Liver (tissue), 9 donors: Measurements from ENCODE around the gene PIGO. TPM values are rescaled to one million over a fixed set of nuclear protein-coding genes. Genes with fewer than 3 reads are reported as not detected.

Experiments used
- DNase-seq: peaks from one replicate; pipeline ENCODE4 v3.0.0-alpha.2; 2017; ENCODE audit warnings: low spot score
- H3K27ac ChIP-seq, 2 donors: one replicate each; pipeline ENCODE4 v1.7.0; 2013; ENCODE audit warnings: inconsistent platforms in 2 of 2, low read length in 2 of 2, control low read depth in 1 of 2, low read depth in 1 of 2, mild to moderate bottlenecking in 1 of 2
- H3K27me3 ChIP-seq, 4 donors: one replicate each; pipeline versions ENCODE4 v1.6.1 to v1.7.0; 2013; ENCODE audit warnings: low read length in 3 of 4, inconsistent platforms in 1 of 4, mild to moderate bottlenecking in 1 of 4, moderate library complexity in 1 of 4; ENCODE audit not compliant: control insufficient read depth in 4 of 4, insufficient read depth in 4 of 4
- H3K36me3 ChIP-seq, 4 donors: one replicate each; pipeline versions ENCODE4 v1.6.1 to v1.7.0; 2013; ENCODE audit warnings: low read length in 3 of 4, mild to moderate bottlenecking in 3 of 4, low read depth in 1 of 4, moderate library complexity in 1 of 4; ENCODE audit not compliant: control insufficient read depth in 4 of 4, insufficient read depth in 3 of 4
- H3K4me1 ChIP-seq, 4 donors: one replicate each; pipeline versions ENCODE4 v1.6.1 to v1.7.0; 2013; ENCODE audit warnings: low read length in 3 of 4, mild to moderate bottlenecking in 3 of 4, moderate library complexity in 1 of 4; ENCODE audit not compliant: control insufficient read depth in 4 of 4, insufficient read depth in 4 of 4
- H3K4me3 ChIP-seq, 3 donors: one replicate each; pipeline versions ENCODE4 v1.6.1 to v1.7.0; 2013; ENCODE audit warnings: low read length in 3 of 3, control low read depth in 1 of 3, low read depth in 1 of 3, mild to moderate bottlenecking in 1 of 3
- H3K9ac ChIP-seq, 2 donors: one replicate each; pipeline ENCODE4 v1.7.0; 2013; ENCODE audit warnings: low read length in 2 of 2, mild to moderate bottlenecking in 2 of 2, moderate library complexity in 2 of 2, control low read depth in 1 of 2, low read depth in 1 of 2
- H3K9me3 ChIP-seq, 4 donors: one replicate each; pipeline versions ENCODE4 v1.6.1 to v1.7.0; 2013; ENCODE audit warnings: low read length in 3 of 4; ENCODE audit not compliant: control insufficient read depth in 4 of 4
- EGR1 ChIP-seq, 2 donors: IDR thresholded peaks; 2 replicates each; pipeline ENCODE4 v1.6.1; 2016 to 2018; ENCODE audit warnings: antibody characterized with exemption in 2 of 2, low read depth in 2 of 2
- FOXA1 ChIP-seq: IDR thresholded peaks from 2 replicates; pipeline ENCODE4 v1.6.1; 2016; ENCODE audit warnings: antibody characterized with exemption
- FOXA2 ChIP-seq: IDR thresholded peaks from 2 replicates; pipeline ENCODE4 v1.6.1; 2016; ENCODE audit warnings: antibody characterized with exemption
- GABPA ChIP-seq, 2 donors: IDR thresholded peaks in 1 of 2; conservative IDR thresholded peaks in 1 of 2; 2 replicates each; pipeline ENCODE4 v1.6.1; 2016; ENCODE audit warnings: antibody characterized with exemption in 2 of 2, mild to moderate bottlenecking in 1 of 2, moderate library complexity in 1 of 2
- HNF4A ChIP-seq, 2 donors: conservative IDR thresholded peaks; 2 replicates each; pipeline ENCODE4 v1.6.1; 2016; ENCODE audit warnings: antibody characterized with exemption in 2 of 2, mild to moderate bottlenecking in 2 of 2
- HNF4G ChIP-seq: IDR thresholded peaks from 2 replicates; pipeline ENCODE4 v1.6.1; 2016; ENCODE audit warnings: antibody characterized with exemption
- JUND ChIP-seq, 2 donors: IDR thresholded peaks; 2 replicates each; pipeline ENCODE4 v1.6.1; 2016; ENCODE audit warnings: antibody characterized with exemption in 2 of 2
- NR2F2 ChIP-seq: IDR thresholded peaks from 2 replicates; pipeline ENCODE4 v1.6.1; 2016; ENCODE audit warnings: antibody characterized with exemption
- RAD21 ChIP-seq, 2 donors: IDR thresholded peaks; 2 replicates each; pipeline ENCODE4 v1.6.1; 2016; ENCODE audit warnings: antibody characterized with exemption in 2 of 2, mild to moderate bottlenecking in 2 of 2
- RXRA ChIP-seq, 2 donors: IDR thresholded peaks; 2 replicates each; pipeline ENCODE4 v1.6.1; 2017 to 2018; ENCODE audit warnings: antibody characterized with exemption in 2 of 2, mild to moderate bottlenecking in 1 of 2
- SP1 ChIP-seq: IDR thresholded peaks from 2 replicates; pipeline ENCODE4 v1.6.1; 2018; ENCODE audit warnings: antibody characterized with exemption, mild to moderate bottlenecking
- TAF1 ChIP-seq: conservative IDR thresholded peaks from 2 replicates; pipeline ENCODE4 v1.6.1; 2016; ENCODE audit warnings: antibody characterized with exemption, mild to moderate bottlenecking
- WGBS: extraction: QIAGEN DNeasy Blood & Tissue Kit; methylation state at CpG from one replicate; pipeline ENCODE4 v1.1.7; 2013; 5-methylcytosine and 5-hydroxymethylcytosine counted together
- polyA plus RNA-seq, 2 donors: library from polyadenylated mRNA; stranded (reverse) in 1 of 2; unstranded in 1 of 2; fragments of 200-250 nt in 1 of 2; fragments of >200 nt in 1 of 2; fragmentation: Nextera tagmentation in 1 of 2; extraction: Ambion mirVana in 1 of 2; gene quantifications; one replicate each; pipeline versions ENCODE4 v1.2.1 to v1.2.3, GENCODE V29; 2013 to 2015
- total RNA-seq, 2 donors: library from RNA; depleted of rRNA; stranded (reverse); fragments of >200 nt; gene quantifications; one replicate each; pipeline ENCODE4 v1.2.3, GENCODE V29; 2014
- TF ChIP-seq, protein P1 (sequence below): IDR thresholded peaks from 2 replicates; pipeline ENCODE4 v1.6.1; 2016; ENCODE audit warnings: antibody characterized with exemption
- TF ChIP-seq, protein P2 (sequence below): IDR thresholded peaks from 2 replicates; pipeline ENCODE4 v1.6.1; 2016; ENCODE audit warnings: antibody characterized with exemption, mild to moderate bottlenecking
- TF ChIP-seq, protein P3 (sequence below): IDR thresholded peaks from 2 replicates; pipeline ENCODE4 v1.6.1; 2016; ENCODE audit warnings: antibody characterized with exemption
- TF ChIP-seq, protein P4 (sequence below): fragments of 150-350 bp; IDR thresholded peaks from 2 replicates; pipeline ENCODE4 v1.5.1; 2017; ENCODE audit warnings: improper control_type of control experiment, low read depth, low read length; ENCODE audit not compliant: missing input control
- TF ChIP-seq, protein P5 (sequence below): IDR thresholded peaks from 2 replicates; pipeline ENCODE4 v1.6.1; 2016; ENCODE audit warnings: antibody characterized with exemption
- donor health status: healthy.
- donor health status: healthy.
- donor health status: healthy.
- donor health status: healthy.
- donor health status: healthy.

PIGO gene
- total and polyA plus RNA-seq, 4 donors, result 10.5 to 16.0 (median 15.5) TPM

DNA sequence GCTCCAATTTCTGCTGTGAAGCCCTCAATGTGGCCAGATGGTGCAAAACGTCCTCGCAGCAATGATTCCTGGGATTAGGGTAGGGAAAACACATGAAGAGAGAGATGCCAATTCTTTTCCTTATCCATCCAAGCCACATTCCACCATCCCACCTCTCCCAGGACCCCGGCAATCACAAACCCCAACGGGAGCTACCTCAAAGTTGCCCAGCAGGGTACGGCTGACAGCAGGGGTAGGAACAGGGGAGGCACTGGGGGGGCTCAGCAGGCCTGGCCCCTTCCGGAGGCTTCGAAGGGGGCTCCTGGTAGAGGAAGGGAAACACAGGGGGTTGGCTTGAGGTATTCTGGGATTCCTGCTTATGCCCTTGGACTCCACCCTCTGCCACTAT is 9.9 kb upstream of the PIGO start:
- peaks cover 8 to 42% (median 31%) of the 10 kb centered on the region in 4 donors for H3K4me1 ChIP-seq
- no peak overlapping the region for H3K9ac ChIP-seq
- WGBS, result 93% methylated on average over 7 of the region's 7 CpGs
- no peak for DNase-seq
- H3K27ac ChIP-seq, result no peak overlapping the region
- H3K36me3 ChIP-seq, result peaks cover 6 to 36% (median 13%) of the 10 kb centered on the region in 4 donors
- H3K27me3 ChIP-seq, result no peaks in the 10 kb centered on the region
- no peaks in the 10 kb centered on the region for H3K9me3 ChIP-seq
- H3K4me3 ChIP-seq, result no peak overlapping the region
- TF ChIP-seq, protein P1, sequence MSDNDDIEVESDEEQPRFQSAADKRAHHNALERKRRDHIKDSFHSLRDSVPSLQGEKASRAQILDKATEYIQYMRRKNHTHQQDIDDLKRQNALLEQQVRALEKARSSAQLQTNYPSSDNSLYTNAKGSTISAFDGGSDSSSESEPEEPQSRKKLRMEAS, result no peak
- TF ChIP-seq, protein P2, sequence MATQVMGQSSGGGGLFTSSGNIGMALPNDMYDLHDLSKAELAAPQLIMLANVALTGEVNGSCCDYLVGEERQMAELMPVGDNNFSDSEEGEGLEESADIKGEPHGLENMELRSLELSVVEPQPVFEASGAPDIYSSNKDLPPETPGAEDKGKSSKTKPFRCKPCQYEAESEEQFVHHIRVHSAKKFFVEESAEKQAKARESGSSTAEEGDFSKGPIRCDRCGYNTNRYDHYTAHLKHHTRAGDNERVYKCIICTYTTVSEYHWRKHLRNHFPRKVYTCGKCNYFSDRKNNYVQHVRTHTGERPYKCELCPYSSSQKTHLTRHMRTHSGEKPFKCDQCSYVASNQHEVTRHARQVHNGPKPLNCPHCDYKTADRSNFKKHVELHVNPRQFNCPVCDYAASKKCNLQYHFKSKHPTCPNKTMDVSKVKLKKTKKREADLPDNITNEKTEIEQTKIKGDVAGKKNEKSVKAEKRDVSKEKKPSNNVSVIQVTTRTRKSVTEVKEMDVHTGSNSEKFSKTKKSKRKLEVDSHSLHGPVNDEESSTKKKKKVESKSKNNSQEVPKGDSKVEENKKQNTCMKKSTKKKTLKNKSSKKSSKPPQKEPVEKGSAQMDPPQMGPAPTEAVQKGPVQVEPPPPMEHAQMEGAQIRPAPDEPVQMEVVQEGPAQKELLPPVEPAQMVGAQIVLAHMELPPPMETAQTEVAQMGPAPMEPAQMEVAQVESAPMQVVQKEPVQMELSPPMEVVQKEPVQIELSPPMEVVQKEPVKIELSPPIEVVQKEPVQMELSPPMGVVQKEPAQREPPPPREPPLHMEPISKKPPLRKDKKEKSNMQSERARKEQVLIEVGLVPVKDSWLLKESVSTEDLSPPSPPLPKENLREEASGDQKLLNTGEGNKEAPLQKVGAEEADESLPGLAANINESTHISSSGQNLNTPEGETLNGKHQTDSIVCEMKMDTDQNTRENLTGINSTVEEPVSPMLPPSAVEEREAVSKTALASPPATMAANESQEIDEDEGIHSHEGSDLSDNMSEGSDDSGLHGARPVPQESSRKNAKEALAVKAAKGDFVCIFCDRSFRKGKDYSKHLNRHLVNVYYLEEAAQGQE, result no peak
- TF ChIP-seq FOXA2, result no peak
- TF ChIP-seq NR2F2, result no peak
- no peak for TF ChIP-seq HNF4A (conservative IDR thresholded peaks at IDR 0.05)

DNA sequence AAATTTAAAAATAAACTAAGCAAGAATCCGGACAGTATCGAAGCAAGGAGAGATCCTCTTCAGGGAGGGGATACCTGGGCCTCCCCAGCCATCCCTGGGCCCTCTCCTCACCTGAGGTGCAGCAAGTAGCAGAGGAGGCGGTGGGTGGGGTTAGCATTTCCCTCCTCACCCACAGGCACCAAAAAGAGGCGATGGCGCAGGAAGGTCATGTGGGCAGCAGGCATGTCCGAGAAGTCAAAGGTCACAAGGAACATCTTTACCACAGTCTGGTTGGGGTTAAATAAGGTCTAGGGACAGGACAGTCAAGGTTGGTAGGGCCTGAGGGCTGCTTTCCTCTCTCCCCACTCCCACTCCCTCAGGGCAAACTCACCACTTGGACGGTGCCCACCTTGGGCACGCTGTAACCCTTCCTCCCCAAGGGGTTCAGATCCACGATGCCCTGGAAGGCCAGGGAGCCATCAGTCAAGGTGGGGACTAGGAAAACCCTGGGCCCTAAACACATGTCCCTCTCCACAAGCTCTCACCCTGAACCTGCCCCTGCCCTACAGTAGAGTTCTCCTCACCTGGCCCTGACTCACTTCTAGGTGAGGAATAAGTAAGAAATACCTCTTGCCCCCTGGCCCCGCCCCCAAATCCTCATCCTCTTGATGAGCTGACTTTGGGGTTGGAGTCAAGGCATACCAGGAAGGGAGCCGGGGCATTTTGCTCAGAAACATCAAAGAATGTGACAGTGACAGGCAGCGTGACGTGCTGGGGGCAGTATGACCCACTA is 9.4 kb upstream of the PIGO start:
- no peaks in the 10 kb centered on the region for H3K9me3 ChIP-seq
- TF ChIP-seq JUND (IDR thresholded peaks at IDR 0.05) (no peak), EGR1 (IDR thresholded peaks at IDR 0.05; ENCODE audit: low read depth in 2 of 2) (no peak), SP1 (no peak), TAF1 (no peak), NR2F2 (no peak), RXRA (IDR thresholded peaks at IDR 0.05) (no peak), GABPA (IDR thresholded peaks at IDR 0.05 in 1 of 2, conservative IDR thresholded peaks at IDR 0.05 in 1 of 2) (no peak), HNF4A (conservative IDR thresholded peaks at IDR 0.05) (no peak), HNF4G (no peak), FOXA1 (no peak), RAD21 (IDR thresholded peaks at IDR 0.05) (no peak), FOXA2 (no peak)
- TF ChIP-seq, protein P2, result no peak
- TF ChIP-seq, protein P3, sequence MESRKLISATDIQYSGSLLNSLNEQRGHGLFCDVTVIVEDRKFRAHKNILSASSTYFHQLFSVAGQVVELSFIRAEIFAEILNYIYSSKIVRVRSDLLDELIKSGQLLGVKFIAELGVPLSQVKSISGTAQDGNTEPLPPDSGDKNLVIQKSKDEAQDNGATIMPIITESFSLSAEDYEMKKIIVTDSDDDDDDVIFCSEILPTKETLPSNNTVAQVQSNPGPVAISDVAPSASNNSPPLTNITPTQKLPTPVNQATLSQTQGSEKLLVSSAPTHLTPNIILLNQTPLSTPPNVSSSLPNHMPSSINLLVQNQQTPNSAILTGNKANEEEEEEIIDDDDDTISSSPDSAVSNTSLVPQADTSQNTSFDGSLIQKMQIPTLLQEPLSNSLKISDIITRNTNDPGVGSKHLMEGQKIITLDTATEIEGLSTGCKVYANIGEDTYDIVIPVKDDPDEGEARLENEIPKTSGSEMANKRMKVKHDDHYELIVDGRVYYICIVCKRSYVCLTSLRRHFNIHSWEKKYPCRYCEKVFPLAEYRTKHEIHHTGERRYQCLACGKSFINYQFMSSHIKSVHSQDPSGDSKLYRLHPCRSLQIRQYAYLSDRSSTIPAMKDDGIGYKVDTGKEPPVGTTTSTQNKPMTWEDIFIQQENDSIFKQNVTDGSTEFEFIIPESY, result no peak
- TF ChIP-seq, protein P1, result no peak
- TF ChIP-seq, protein P4, sequence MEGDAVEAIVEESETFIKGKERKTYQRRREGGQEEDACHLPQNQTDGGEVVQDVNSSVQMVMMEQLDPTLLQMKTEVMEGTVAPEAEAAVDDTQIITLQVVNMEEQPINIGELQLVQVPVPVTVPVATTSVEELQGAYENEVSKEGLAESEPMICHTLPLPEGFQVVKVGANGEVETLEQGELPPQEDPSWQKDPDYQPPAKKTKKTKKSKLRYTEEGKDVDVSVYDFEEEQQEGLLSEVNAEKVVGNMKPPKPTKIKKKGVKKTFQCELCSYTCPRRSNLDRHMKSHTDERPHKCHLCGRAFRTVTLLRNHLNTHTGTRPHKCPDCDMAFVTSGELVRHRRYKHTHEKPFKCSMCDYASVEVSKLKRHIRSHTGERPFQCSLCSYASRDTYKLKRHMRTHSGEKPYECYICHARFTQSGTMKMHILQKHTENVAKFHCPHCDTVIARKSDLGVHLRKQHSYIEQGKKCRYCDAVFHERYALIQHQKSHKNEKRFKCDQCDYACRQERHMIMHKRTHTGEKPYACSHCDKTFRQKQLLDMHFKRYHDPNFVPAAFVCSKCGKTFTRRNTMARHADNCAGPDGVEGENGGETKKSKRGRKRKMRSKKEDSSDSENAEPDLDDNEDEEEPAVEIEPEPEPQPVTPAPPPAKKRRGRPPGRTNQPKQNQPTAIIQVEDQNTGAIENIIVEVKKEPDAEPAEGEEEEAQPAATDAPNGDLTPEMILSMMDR, result no peak
- TF ChIP-seq, protein P5, sequence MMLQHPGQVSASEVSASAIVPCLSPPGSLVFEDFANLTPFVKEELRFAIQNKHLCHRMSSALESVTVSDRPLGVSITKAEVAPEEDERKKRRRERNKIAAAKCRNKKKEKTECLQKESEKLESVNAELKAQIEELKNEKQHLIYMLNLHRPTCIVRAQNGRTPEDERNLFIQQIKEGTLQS, result no peak
- no peak overlapping the region for H3K27ac ChIP-seq
- H3K4me1 ChIP-seq, result peaks cover 6 to 36% (median 28%) of the 10 kb centered on the region in 4 donors
- H3K27me3 ChIP-seq, result no peaks in the 10 kb centered on the region
- no peak overlapping the region for H3K9ac ChIP-seq
- no peak overlapping the region for H3K4me3 ChIP-seq
- 94% methylated on average over 13 of the region's 13 CpGs for WGBS
- DNase-seq, result no peak
- peaks cover 9 to 41% (median 15%) of the 10 kb centered on the region in 4 donors for H3K36me3 ChIP-seq
